ENCODE measurements around the gene GJE1.
A peak's percentile ranks its signal among the peaks of the same experiment; 100 is the strongest.

GJE1 gene

GRCh38 chr6:142118925-142119324 is 13.8 kb upstream of the GJE1 start:
- no peak overlapping the region for H3K4ac ChIP-seq (ENCODE audit: low read depth, low read length)
- no peak overlapping the region for H4K91ac ChIP-seq (ENCODE audit: low read depth, low read length)
- no peaks in the 10 kb centered on the region for H3K36me3 ChIP-seq (ENCODE audit: control insufficient read depth in 1 of 2, insufficient read depth in 2 of 2, low read length in 2 of 2)
- no peak overlapping the region for H4K8ac ChIP-seq (ENCODE audit: low read depth, low read length)
- H3K9ac ChIP-seq (ENCODE audit: low read length): no peak overlapping the region
- no peak overlapping the region for H3K14ac ChIP-seq (ENCODE audit: low read length)
- no peak overlapping the region for H2BK12ac ChIP-seq (ENCODE audit: low read length)
- no peak overlapping the region for H3K4me3 ChIP-seq (ENCODE audit: low read depth, low read length)
- no peaks in the 10 kb centered on the region for H3K9me3 ChIP-seq (ENCODE audit: insufficient read depth, low read depth, low read length)
- H2BK5ac ChIP-seq (ENCODE audit: low read depth, low read length, poor library complexity): no peak overlapping the region
- no peak overlapping the region for H4K12ac ChIP-seq (ENCODE audit: low read depth, low read length)
- H3K27ac ChIP-seq (ENCODE audit: low read depth, low read length): no peak overlapping the region
- no peaks in the 10 kb centered on the region for H3K27me3 ChIP-seq (ENCODE audit: insufficient read depth, low read length)
- no peak overlapping the region for H2AK5ac ChIP-seq (ENCODE audit: low read length)
- no peaks in the 10 kb centered on the region for H3K4me1 ChIP-seq (ENCODE audit: control insufficient read depth in 1 of 2, insufficient read depth in 2 of 2, low read length in 2 of 2)
- H2AFZ ChIP-seq (ENCODE audit: insufficient read depth, low read length, poor library complexity): no peak overlapping the region
- DNase-seq: peak in 1 of 2 donors; percentile 1
- no CpG with 5 or more reads among the region's 2 CpGs for WGBS (ENCODE audit: extremely low coverage, insufficient coverage, insufficient read length)
- H2BK120ac ChIP-seq (ENCODE audit: insufficient read depth, low read length, poor library complexity): no peak overlapping the region
- H3K79me1 ChIP-seq (ENCODE audit: low read length): no peaks in the 10 kb centered on the region
- H3K18ac ChIP-seq (ENCODE audit: low read length): no peak overlapping the region
- no peak overlapping the region for H3K23ac ChIP-seq (ENCODE audit: low read length)
- no peaks in the 10 kb centered on the region for H3K79me2 ChIP-seq (ENCODE audit: control insufficient read depth, insufficient read depth, low read length, poor library complexity)
- H3K4me2 ChIP-seq (ENCODE audit: low read length): no peak overlapping the region

- Histone ChIP-seq H3K14ac (ENCODE audit: low read length) (no peak overlapping the region), H3K23ac (ENCODE audit: low read length) (no peak overlapping the region), H3K4me3 (ENCODE audit: low read depth, low read length) (no peak overlapping the region), H3K9me3 (ENCODE audit: insufficient read depth, low read depth, low read length) (no peaks in the 10 kb centered on the region), H2AFZ (ENCODE audit: insufficient read depth, low read length, poor library complexity) (no peak overlapping the region), H4K8ac (ENCODE audit: low read depth, low read length) (no peak overlapping the region), H2BK120ac (ENCODE audit: insufficient read depth, low read length, poor library complexity) (no peak overlapping the region), H3K4me2 (ENCODE audit: low read length) (no peak overlapping the region), H3K27me3 (ENCODE audit: insufficient read depth, low read length) (no peaks in the 10 kb centered on the region), H3K4ac (ENCODE audit: low read depth, low read length) (no peak overlapping the region), H3K9ac (ENCODE audit: low read length) (no peak overlapping the region), H3K36me3 (ENCODE audit: control insufficient read depth in 1 of 2, insufficient read depth in 2 of 2, low read length in 2 of 2) (no peaks in the 10 kb centered on the region), H3K79me2 (ENCODE audit: control insufficient read depth, insufficient read depth, low read length, poor library complexity) (no peaks in the 10 kb centered on the region), H4K91ac (ENCODE audit: low read depth, low read length) (no peak overlapping the region), H3K27ac (ENCODE audit: low read depth, low read length) (no peak overlapping the region), H3K79me1 (ENCODE audit: low read length) (no peaks in the 10 kb centered on the region), H3K18ac (ENCODE audit: low read length) (no peak overlapping the region), H3K4me1 (ENCODE audit: control insufficient read depth in 1 of 2, insufficient read depth in 2 of 2, low read length in 2 of 2) (no peaks in the 10 kb centered on the region), H2BK5ac (ENCODE audit: low read depth, low read length, poor library complexity) (no peak overlapping the region), H2AK5ac (ENCODE audit: low read length) (no peak overlapping the region), H2BK12ac (ENCODE audit: low read length) (no peak overlapping the region), H4K12ac (ENCODE audit: low read depth, low read length) (no peak overlapping the region)
- no peak for DNase-seq
- WGBS (ENCODE audit: extremely low coverage, insufficient coverage, insufficient read length): 100% methylated on average over 1 of the region's 3 CpGs
Observed at GRCh38 chr6:142121342-142121741, 11.4 kb upstream of the GJE1 start.

- Histone ChIP-seq H2BK120ac (ENCODE audit: insufficient read depth, low read length, poor library complexity) (no peak overlapping the region), H3K27me3 (ENCODE audit: insufficient read depth, low read length) (no peaks in the 10 kb centered on the region), H3K79me2 (ENCODE audit: control insufficient read depth, insufficient read depth, low read length, poor library complexity) (no peaks in the 10 kb centered on the region), H2BK12ac (ENCODE audit: low read length) (no peak overlapping the region), H3K9ac (ENCODE audit: low read length) (no peak overlapping the region), H4K12ac (ENCODE audit: low read depth, low read length) (no peak overlapping the region), H2AK5ac (ENCODE audit: low read length) (no peak overlapping the region), H2AFZ (ENCODE audit: insufficient read depth, low read length, poor library complexity) (no peak overlapping the region), H3K9me3 (ENCODE audit: insufficient read depth, low read depth, low read length) (no peaks in the 10 kb centered on the region), H3K4me3 (ENCODE audit: low read depth, low read length) (no peak overlapping the region), H4K91ac (ENCODE audit: low read depth, low read length) (no peak overlapping the region), H3K36me3 (ENCODE audit: control insufficient read depth in 1 of 2, insufficient read depth in 2 of 2, low read length in 2 of 2) (no peaks in the 10 kb centered on the region), H2BK5ac (ENCODE audit: low read depth, low read length, poor library complexity) (no peak overlapping the region), H3K4me2 (ENCODE audit: low read length) (no peak overlapping the region), H3K27ac (ENCODE audit: low read depth, low read length) (no peak overlapping the region), H3K4ac (ENCODE audit: low read depth, low read length) (no peak overlapping the region), H3K79me1 (ENCODE audit: low read length) (no peaks in the 10 kb centered on the region), H3K23ac (ENCODE audit: low read length) (no peak overlapping the region), H3K18ac (ENCODE audit: low read length) (no peak overlapping the region), H4K8ac (ENCODE audit: low read depth, low read length) (no peak overlapping the region), H3K14ac (ENCODE audit: low read length) (no peak overlapping the region), H3K4me1 (ENCODE audit: control insufficient read depth in 1 of 2, insufficient read depth in 2 of 2, low read length in 2 of 2) (no peaks in the 10 kb centered on the region)
- WGBS (ENCODE audit: extremely low coverage, insufficient coverage, insufficient read length): no CpG with 5 or more reads among the region's 1 CpG
- DNase-seq: no peak
Observed at GRCh38 chr6:142130814-142131213, 1.9 kb upstream of the GJE1 start.

GRCh38 chr6:142138876-142139275 is 6.2 kb downstream of the GJE1 start:
- no peak overlapping the region for H4K8ac ChIP-seq (ENCODE audit: low read depth, low read length)
- no peaks in the 10 kb centered on the region for H3K9me3 ChIP-seq (ENCODE audit: insufficient read depth, low read depth, low read length)
- H2BK5ac ChIP-seq (ENCODE audit: low read depth, low read length, poor library complexity): no peak overlapping the region
- no CpG with 5 or more reads among the region's 2 CpGs for WGBS (ENCODE audit: extremely low coverage, insufficient coverage, insufficient read length)
- no peak overlapping the region for H2BK12ac ChIP-seq (ENCODE audit: low read length)
- H3K4me2 ChIP-seq (ENCODE audit: low read length): no peak overlapping the region
- no peak overlapping the region for H2AFZ ChIP-seq (ENCODE audit: insufficient read depth, low read length, poor library complexity)
- H3K14ac ChIP-seq (ENCODE audit: low read length): no peak overlapping the region
- no peak overlapping the region for H3K9ac ChIP-seq (ENCODE audit: low read length)
- no peak overlapping the region for H3K4me3 ChIP-seq (ENCODE audit: low read depth, low read length)
- H3K4ac ChIP-seq (ENCODE audit: low read depth, low read length): no peak overlapping the region
- H3K4me1 ChIP-seq (ENCODE audit: control insufficient read depth in 1 of 2, insufficient read depth in 2 of 2, low read length in 2 of 2): no peaks in the 10 kb centered on the region
- no peak overlapping the region for H2AK5ac ChIP-seq (ENCODE audit: low read length)
- no peak overlapping the region for H3K27ac ChIP-seq (ENCODE audit: low read depth, low read length)
- H2BK120ac ChIP-seq (ENCODE audit: insufficient read depth, low read length, poor library complexity): no peak overlapping the region
- no peaks in the 10 kb centered on the region for H3K79me1 ChIP-seq (ENCODE audit: low read length)
- no peak overlapping the region for H3K23ac ChIP-seq (ENCODE audit: low read length)
- H3K79me2 ChIP-seq (ENCODE audit: control insufficient read depth, insufficient read depth, low read length, poor library complexity): no peaks in the 10 kb centered on the region
- H3K36me3 ChIP-seq (ENCODE audit: control insufficient read depth in 1 of 2, insufficient read depth in 2 of 2, low read length in 2 of 2): no peaks in the 10 kb centered on the region
- no peak for DNase-seq
- no peak overlapping the region for H4K12ac ChIP-seq (ENCODE audit: low read depth, low read length)
- no peak overlapping the region for H3K18ac ChIP-seq (ENCODE audit: low read length)
- H4K91ac ChIP-seq (ENCODE audit: low read depth, low read length): no peak overlapping the region
- H3K27me3 ChIP-seq (ENCODE audit: insufficient read depth, low read length): no peaks in the 10 kb centered on the region
